Sigmoid colon (tissue), 4 donors: ENCODE measurements around the gene C1GALT1C1L.

Experiments
- CTCF ChIP-seq, 4 experiments: fragments of 450-650 bp in 3 of 4; fragments of 200-600 bp in 1 of 4; IDR thresholded peaks; one replicate each; pipeline ENCODE4 v1.5.1; 2016 to 2019; ENCODE audit warnings: antibody characterized with exemption in 4 of 4, mild to moderate bottlenecking in 3 of 4, moderate library complexity in 2 of 4
- EP300 ChIP-seq, 4 donors: sonication (generic); formaldehyde crosslinking; IDR thresholded peaks; one replicate each; pipeline ENCODE4 v1.6.1; 2017; ENCODE audit warnings: antibody characterized with exemption in 4 of 4
- POLR2AphosphoS5 ChIP-seq, 4 donors: sonication (generic); formaldehyde crosslinking; IDR thresholded peaks; one replicate each; pipeline ENCODE4 v1.6.1; 2017; ENCODE audit warnings: antibody characterized with exemption in 4 of 4

GRCh38 chr2:43634604-43635306 is 41.5 kb downstream of the C1GALT1C1L start:
- no peak for TF ChIP-seq CTCF (IDR thresholded peaks at IDR 0.05)
- TF ChIP-seq POLR2AphosphoS5 (IDR thresholded peaks at IDR 0.05), result no peak
- TF ChIP-seq EP300 (IDR thresholded peaks at IDR 0.05), result no peak
